ENCODE results near the gene CLPTM1.

DNA sequence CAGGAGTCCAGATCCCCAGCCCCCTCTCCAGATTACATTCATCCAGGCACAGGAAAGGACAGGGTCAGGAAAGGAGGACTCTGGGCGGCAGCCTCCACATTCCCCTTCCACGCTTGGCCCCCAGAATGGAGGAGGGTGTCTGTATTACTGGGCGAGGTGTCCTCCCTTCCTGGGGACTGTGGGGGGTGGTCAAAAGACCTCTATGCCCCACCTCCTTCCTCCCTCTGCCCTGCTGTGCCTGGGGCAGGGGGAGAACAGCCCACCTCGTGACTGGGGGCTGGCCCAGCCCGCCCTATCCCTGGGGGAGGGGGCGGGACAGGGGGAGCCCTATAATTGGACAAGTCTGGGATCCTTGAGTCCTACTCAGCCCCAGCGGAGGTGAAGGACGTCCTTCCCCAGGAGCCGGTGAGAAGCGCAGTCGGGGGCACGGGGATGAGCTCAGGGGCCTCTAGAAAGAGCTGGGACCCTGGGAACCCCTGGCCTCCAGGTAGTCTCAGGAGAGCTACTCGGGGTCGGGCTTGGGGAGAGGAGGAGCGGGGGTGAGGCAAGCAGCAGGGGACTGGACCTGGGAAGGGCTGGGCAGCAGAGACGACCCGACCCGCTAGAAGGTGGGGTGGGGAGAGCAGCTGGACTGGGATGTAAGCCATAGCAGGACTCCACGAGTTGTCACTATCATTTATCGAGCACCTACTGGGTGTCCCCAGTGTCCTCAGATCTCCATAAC is 49.6 kb upstream of the CLPTM1 start, which contains the start of gene APOE:
- TF ChIP-seq, protein P1, sequence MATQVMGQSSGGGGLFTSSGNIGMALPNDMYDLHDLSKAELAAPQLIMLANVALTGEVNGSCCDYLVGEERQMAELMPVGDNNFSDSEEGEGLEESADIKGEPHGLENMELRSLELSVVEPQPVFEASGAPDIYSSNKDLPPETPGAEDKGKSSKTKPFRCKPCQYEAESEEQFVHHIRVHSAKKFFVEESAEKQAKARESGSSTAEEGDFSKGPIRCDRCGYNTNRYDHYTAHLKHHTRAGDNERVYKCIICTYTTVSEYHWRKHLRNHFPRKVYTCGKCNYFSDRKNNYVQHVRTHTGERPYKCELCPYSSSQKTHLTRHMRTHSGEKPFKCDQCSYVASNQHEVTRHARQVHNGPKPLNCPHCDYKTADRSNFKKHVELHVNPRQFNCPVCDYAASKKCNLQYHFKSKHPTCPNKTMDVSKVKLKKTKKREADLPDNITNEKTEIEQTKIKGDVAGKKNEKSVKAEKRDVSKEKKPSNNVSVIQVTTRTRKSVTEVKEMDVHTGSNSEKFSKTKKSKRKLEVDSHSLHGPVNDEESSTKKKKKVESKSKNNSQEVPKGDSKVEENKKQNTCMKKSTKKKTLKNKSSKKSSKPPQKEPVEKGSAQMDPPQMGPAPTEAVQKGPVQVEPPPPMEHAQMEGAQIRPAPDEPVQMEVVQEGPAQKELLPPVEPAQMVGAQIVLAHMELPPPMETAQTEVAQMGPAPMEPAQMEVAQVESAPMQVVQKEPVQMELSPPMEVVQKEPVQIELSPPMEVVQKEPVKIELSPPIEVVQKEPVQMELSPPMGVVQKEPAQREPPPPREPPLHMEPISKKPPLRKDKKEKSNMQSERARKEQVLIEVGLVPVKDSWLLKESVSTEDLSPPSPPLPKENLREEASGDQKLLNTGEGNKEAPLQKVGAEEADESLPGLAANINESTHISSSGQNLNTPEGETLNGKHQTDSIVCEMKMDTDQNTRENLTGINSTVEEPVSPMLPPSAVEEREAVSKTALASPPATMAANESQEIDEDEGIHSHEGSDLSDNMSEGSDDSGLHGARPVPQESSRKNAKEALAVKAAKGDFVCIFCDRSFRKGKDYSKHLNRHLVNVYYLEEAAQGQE (IDR thresholded peaks at IDR 0.05; ENCODE audit: insufficient read depth in 1 of 2, low read depth in 2 of 2, low read length in 2 of 2): no peak
- no peak; the same call in 1 of the 2 replicates for TF ChIP-seq POLR2AphosphoS5 (IDR thresholded peaks at IDR 0.05; ENCODE audit: low read depth, low read length)
- no peak for TF ChIP-seq SIN3A (IDR thresholded peaks at IDR 0.05; ENCODE audit: borderline replicate concordance, insufficient read depth, low read length)
- no peak for TF ChIP-seq TAF1 (IDR thresholded peaks at IDR 0.05; ENCODE audit: borderline replicate concordance, insufficient read depth, low read length)
- no peak for TF ChIP-seq FOXP2 (optimal IDR thresholded peaks at IDR 0.05; ENCODE audit: borderline replicate concordance, extremely low read depth, extremely low read length, insufficient read depth)
